GM23248 (cell line): ENCODE results near the gene FAM241B. TPM values are rescaled to one million over a fixed set of nuclear protein-coding genes. Genes with fewer than 3 reads are reported as not detected.

ENCODE experiments used
- DNase-seq: peaks from one replicate; pipeline ENCODE4 v3.0.0-alpha.2; 2015
- H2AFZ ChIP-seq: fragments of 200-600 bp; sonication (generic); 2 replicates; pipeline ENCODE4 v1.6.1; 2016; ENCODE audit warnings: antibody characterized with exemption
- H3F3A ChIP-seq: fragments of 200-600 bp; sonication (generic); 2 replicates; pipeline ENCODE4 v1.6.1; 2016; ENCODE audit warnings: mild to moderate bottlenecking, antibody characterized with exemption, mixed run types; ENCODE audit not compliant: insufficient read depth
- H3K27ac ChIP-seq: fragments of 200-600 bp; sonication (generic); 2 replicates; pipeline ENCODE4 v1.5.1; 2016; ENCODE audit warnings: mild to moderate bottlenecking
- H3K27me3 ChIP-seq: fragments of 200-600 bp; sonication (generic); replicated peaks from 2 replicates; pipeline ENCODE4 v1.6.1; 2016; ENCODE audit warnings: mild to moderate bottlenecking; ENCODE audit not compliant: insufficient read depth
- H3K36me3 ChIP-seq: fragments of 200-600 bp; sonication (generic); 2 replicates; pipeline ENCODE4 v1.6.1; 2016; ENCODE audit warnings: low read depth, mild to moderate bottlenecking
- H3K4me1 ChIP-seq: fragments of 200-600 bp; sonication (generic); 2 replicates; pipeline ENCODE4 v1.6.1; 2016; ENCODE audit warnings: mild to moderate bottlenecking; ENCODE audit not compliant: insufficient read depth
- H3K4me2 ChIP-seq: fragments of 200-600 bp; sonication (generic); one replicate; pipeline ENCODE4 v1.6.1; 2016; ENCODE audit warnings: mild to moderate bottlenecking; ENCODE audit not compliant: unreplicated experiment
- H3K4me3 ChIP-seq: fragments of 200-600 bp; sonication (generic); 2 replicates; pipeline ENCODE4 v1.5.1; 2016; ENCODE audit warnings: mild to moderate bottlenecking
- H3K79me2 ChIP-seq: fragments of 200-600 bp; sonication (generic); 2 replicates; pipeline ENCODE4 v1.6.1; 2016; ENCODE audit warnings: mild to moderate bottlenecking; ENCODE audit not compliant: insufficient read depth
- H3K9ac ChIP-seq: fragments of 200-600 bp; sonication (generic); 2 replicates; pipeline ENCODE4 v1.6.1; 2016; ENCODE audit warnings: mild to moderate bottlenecking
- H3K9me2 ChIP-seq: fragments of 200-600 bp; sonication (generic); 2 replicates; pipeline ENCODE4 v1.6.1; 2016; ENCODE audit warnings: mixed run types, mild to moderate bottlenecking, moderate library complexity; ENCODE audit not compliant: insufficient read depth
- H3K9me3 ChIP-seq: fragments of 200-600 bp; sonication (generic); one replicate; pipeline ENCODE4 v1.6.1; 2017; ENCODE audit warnings: low read depth
- H4K20me1 ChIP-seq: fragments of 200-600 bp; sonication (generic); 2 replicates; pipeline ENCODE4 v1.6.0; 2016; ENCODE audit not compliant: insufficient read depth
- EZH2 ChIP-seq: fragments of 200-600 bp; sonication (generic); IDR thresholded peaks from 2 replicates; pipeline ENCODE4 v1.6.1; 2018; ENCODE audit warnings: antibody characterized with exemption, mild to moderate bottlenecking; ENCODE audit not compliant: insufficient read depth, poor library complexity, severe bottlenecking
- EZH2phosphoT487 ChIP-seq: fragments of 200-600 bp; sonication (generic); IDR thresholded peaks from 2 replicates; pipeline ENCODE4 v1.6.1; 2018; ENCODE audit warnings: antibody characterized with exemption, moderate library complexity, mild to moderate bottlenecking, low read depth; ENCODE audit not compliant: insufficient read depth
- WGBS, 2 experiments: methylation state at CpG; one replicate each; pipeline ENCODE4 v1.1.6; 2015 to 2017; ENCODE audit warnings: low lambda C conversion rate in 2 of 2, low coverage in 1 of 2; ENCODE audit errors: missing lambda C conversion rate in 2 of 2; 5-methylcytosine and 5-hydroxymethylcytosine counted together
- in situ Hi-C: fragments of 300-500 bp; cut with MboI; formaldehyde crosslinking; loops from 2 replicates; pipeline ENCODE4 v1.15.0; 2020
- polyA plus RNA-seq: library from polyadenylated mRNA; unstranded; fragments of >200 nt; fragmentation: Nextera tagmentation; extraction: Ambion mirVana; gene quantifications from 2 replicates; pipeline ENCODE4 v1.2.1, GENCODE V29; 2016
- total RNA-seq: library from RNA; depleted of rRNA; stranded (reverse); fragments of >200 nt; shearing (Covaris generic); gene quantifications from 2 replicates; pipeline ENCODE4 v1.2.3, GENCODE V29; 2014

FAM241B gene
- total and polyA plus RNA-seq, 2 experiments from 2014 or later, result 0.18 TPM; not detected in 1

DNA sequence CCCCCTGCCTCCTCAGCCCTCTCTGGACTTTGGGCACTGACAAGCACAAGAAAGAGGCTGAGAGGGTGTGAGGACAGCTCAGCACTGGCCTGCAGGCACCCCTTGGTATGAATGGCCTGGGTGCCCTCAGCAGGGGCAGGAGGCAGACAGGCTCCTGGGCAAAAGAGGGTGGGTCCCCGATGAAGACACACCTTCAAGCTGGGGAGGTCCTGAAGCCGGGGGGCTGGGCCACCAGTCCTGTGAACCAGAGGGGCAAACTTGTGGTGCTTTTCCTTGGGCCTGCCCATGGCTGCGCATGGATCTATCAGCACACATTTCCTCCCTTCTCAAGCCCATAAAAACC, 22.8 kb downstream of the FAM241B start:
- no peak overlapping the region for H3K9ac ChIP-seq
- no peak overlapping the region for H3K4me3 ChIP-seq
- no peak overlapping the region for H2AFZ ChIP-seq
- 44 to 62% methylated on average over 3 of the region's 3 CpGs for WGBS, 2 experiments
- peaks cover 41% of the 10 kb centered on the region for H3K27me3 ChIP-seq
- H3F3A ChIP-seq, result no peaks in the 10 kb centered on the region
- H3K9me2 ChIP-seq, result no peaks in the 10 kb centered on the region
- H3K4me1 ChIP-seq, result no peaks in the 10 kb centered on the region
- H3K9me3 ChIP-seq, result no peaks in the 10 kb centered on the region
- H3K27ac ChIP-seq, result no peak overlapping the region
- no peaks in the 10 kb centered on the region for H4K20me1 ChIP-seq
- no peaks in the 10 kb centered on the region for H3K79me2 ChIP-seq
- H3K4me2 ChIP-seq, result no peak overlapping the region
- TF ChIP-seq EZH2phosphoT487 (no peak), EZH2 (no peak)
- no peaks in the 10 kb centered on the region for H3K36me3 ChIP-seq
- in situ Hi-C loops, result no loop called here
- DNase-seq, result no peak

DNA sequence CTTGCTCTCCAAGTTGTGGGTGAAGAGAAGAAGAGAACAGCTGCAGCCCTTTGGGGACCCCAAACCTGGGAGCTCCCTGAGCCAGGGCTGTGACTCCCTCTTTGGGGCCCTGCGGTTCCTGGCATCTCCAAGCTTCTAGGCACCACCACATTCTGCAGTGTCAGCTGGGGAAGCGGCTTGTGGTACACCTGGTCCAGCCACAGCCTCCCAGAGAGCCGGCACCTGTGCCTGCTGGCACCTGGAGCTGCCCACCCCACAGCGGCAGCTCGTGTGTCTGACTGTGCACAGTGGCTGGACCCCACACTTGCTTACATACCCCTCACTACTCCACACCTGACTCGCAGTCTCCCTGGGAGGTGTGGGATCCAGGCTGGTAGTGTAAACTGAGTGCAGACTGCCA, 23.5 kb downstream of the FAM241B start:
- Histone ChIP-seq H3K27ac (no peak overlapping the region), H3K4me2 (no peak overlapping the region), H2AFZ (no peak overlapping the region), H3F3A (no peaks in the 10 kb centered on the region), H3K4me3 (no peak overlapping the region), H3K27me3 (peaks cover 48% of the 10 kb centered on the region), H3K79me2 (no peaks in the 10 kb centered on the region), H4K20me1 (no peaks in the 10 kb centered on the region), H3K9ac (no peak overlapping the region), H3K9me3 (no peaks in the 10 kb centered on the region), H3K36me3 (no peaks in the 10 kb centered on the region), H3K4me1 (no peaks in the 10 kb centered on the region), H3K9me2 (no peaks in the 10 kb centered on the region)
- in situ Hi-C loops, result no loop called here
- DNase-seq, result no peak
- no peak for TF ChIP-seq EZH2
- 38 to 56% methylated on average over 6 of the region's 6 CpGs for WGBS, 2 experiments

GRCh38 chr10:69655124-69655867, 25.2 kb downstream of the FAM241B start:
- Histone ChIP-seq H3K9me2 (no peaks in the 10 kb centered on the region), H3K9ac (no peak overlapping the region), H3K27me3 (peaks cover 62% of the 10 kb centered on the region), H4K20me1 (no peaks in the 10 kb centered on the region), H3K79me2 (no peaks in the 10 kb centered on the region), H3K36me3 (no peaks in the 10 kb centered on the region), H2AFZ (no peak overlapping the region), H3K27ac (no peak overlapping the region), H3K4me2 (no peak overlapping the region), H3K9me3 (no peaks in the 10 kb centered on the region), H3F3A (no peaks in the 10 kb centered on the region), H3K4me1 (no peaks in the 10 kb centered on the region), H3K4me3 (no peak overlapping the region)
- TF ChIP-seq EZH2 (no peak), EZH2phosphoT487 (no peak)
- WGBS, 2 experiments, result 53 to 54% methylated on average over 19 to 20 of the region's 20 CpGs
- no peak for DNase-seq
- in situ Hi-C loops, result no loop called here

DNA sequence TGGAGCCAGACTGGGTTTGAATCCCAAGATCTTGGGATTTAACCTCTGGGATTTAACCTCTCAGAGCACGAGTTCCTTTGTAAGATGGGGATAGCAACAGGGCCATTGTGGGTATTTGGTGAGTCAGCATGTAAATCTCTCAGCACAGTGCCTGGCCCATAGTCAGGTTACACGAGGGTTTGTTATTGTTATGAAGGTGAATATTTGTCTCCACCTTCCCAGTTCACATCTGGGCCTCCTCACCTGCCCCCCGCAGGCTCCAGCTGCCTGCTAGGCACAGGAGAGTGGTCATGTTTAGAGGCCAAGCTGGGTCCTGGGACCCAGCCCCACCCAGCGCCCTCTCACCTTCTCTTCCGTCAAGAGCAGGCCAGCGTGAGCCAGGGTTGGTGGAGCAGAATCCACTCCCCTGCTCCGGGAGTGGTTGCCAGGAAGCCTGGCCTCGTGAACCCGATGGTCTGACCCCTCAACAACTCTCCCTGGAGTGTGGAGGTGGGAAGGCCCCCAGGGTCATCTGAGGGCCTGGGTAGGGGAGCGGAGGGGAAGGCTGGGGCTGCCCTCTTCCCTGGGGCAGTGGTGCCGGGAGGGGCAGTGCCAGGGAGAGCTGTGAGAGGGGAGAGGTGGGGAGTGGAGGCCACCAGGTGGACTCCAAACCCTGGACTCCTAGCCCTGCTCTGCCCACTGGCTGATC, 26.0 kb downstream of the FAM241B start:
- H3F3A ChIP-seq, result no peaks in the 10 kb centered on the region
- H3K79me2 ChIP-seq, result no peaks in the 10 kb centered on the region
- no peak overlapping the region for H3K4me3 ChIP-seq
- H3K36me3 ChIP-seq, result no peaks in the 10 kb centered on the region
- H3K9ac ChIP-seq, result no peak overlapping the region
- in situ Hi-C loops, result no loop called here
- H3K27me3 ChIP-seq, result peaks cover 67% of the 10 kb centered on the region
- H3K9me2 ChIP-seq, result no peaks in the 10 kb centered on the region
- no peaks in the 10 kb centered on the region for H3K4me1 ChIP-seq
- WGBS, 2 experiments, result 55 to 60% methylated on average over 9 to 11 of the region's 11 CpGs
- H3K9me3 ChIP-seq, result no peaks in the 10 kb centered on the region
- no peak overlapping the region for H2AFZ ChIP-seq
- no peak for TF ChIP-seq EZH2phosphoT487
- no peak for TF ChIP-seq EZH2
- DNase-seq, result no peak
- no peak overlapping the region for H3K27ac ChIP-seq
- H4K20me1 ChIP-seq, result no peaks in the 10 kb centered on the region
- H3K4me2 ChIP-seq, result no peak overlapping the region
